HCT116 (cell line): Measurements from ENCODE around the gene IGLL1.
"Not testable (repeated sequence)": the region's sequence is repeated elsewhere in the genome, so short reads cannot be mapped to it uniquely, and the experiment has no call there.

Experiments
- CTCF ChIP-seq, 3 experiments: fragments of 200-600 bp in 1 of 3; sonication (generic) in 1 of 3; IDR thresholded peaks in 2 of 3; conservative IDR thresholded peaks in 1 of 3; 2 replicates each; pipeline ENCODE4 v1.5.1; 2012 to 2017; ENCODE audit warnings: low read depth in 2 of 3, low read length in 2 of 3, antibody characterized with exemption in 1 of 3, borderline replicate concordance in 1 of 3, control low read depth in 1 of 3, mild to moderate bottlenecking in 1 of 3, mixed read lengths in 1 of 3, mixed run types in 1 of 3, moderate library complexity in 1 of 3; ENCODE audit not compliant: insufficient read depth in 1 of 3
- EZH2phosphoT487 ChIP-seq: fragments of 200-600 bp; IDR thresholded peaks from 2 replicates; pipeline ENCODE4 v1.6.1; 2018; ENCODE audit warnings: antibody characterized with exemption, borderline replicate concordance
- POLR2A ChIP-seq: IDR thresholded peaks from 2 replicates; pipeline ENCODE4 v1.7.0; 2011; ENCODE audit warnings: borderline replicate concordance; ENCODE audit not compliant: insufficient read depth, insufficient read length; ENCODE audit errors: extremely low read depth

GRCh38 chr22:23537830-23538695 lies 42.0 kb downstream of the IGLL1 start:
- not testable (repeated sequence) for TF ChIP-seq EZH2phosphoT487; CTCF (IDR thresholded peaks at IDR 0.05 in 2 of 3, conservative IDR thresholded peaks at IDR 0.05 in 1 of 3; ENCODE audit: borderline replicate concordance in 1 of 3, insufficient read depth in 1 of 3, low read depth in 2 of 3, low read length in 2 of 3); POLR2A
